Stomach (tissue), 4 donors: Measurements from ENCODE around the gene TMEM132D.

Experiments
- EP300 ChIP-seq: sonication (generic); formaldehyde crosslinking; IDR thresholded peaks from one replicate; pipeline ENCODE4 v1.6.1; 2017; ENCODE audit warnings: antibody characterized with exemption
- POLR2A ChIP-seq, 4 donors: fragments of 450-650 bp; IDR thresholded peaks; one replicate each; pipeline ENCODE4 v1.6.1; 2016; ENCODE audit warnings: antibody characterized with exemption in 4 of 4, control low read depth in 2 of 4, mild to moderate bottlenecking in 1 of 4, moderate library complexity in 1 of 4
- POLR2AphosphoS5 ChIP-seq, 3 donors: sonication (generic); formaldehyde crosslinking; IDR thresholded peaks; one replicate each; pipeline ENCODE4 v1.6.1; 2016; ENCODE audit warnings: antibody characterized with exemption in 3 of 3
- TF ChIP-seq, protein P1 (sequence below), 7 experiments: fragments of 450-650 bp in 4 of 7; fragments of 200-600 bp in 3 of 7; sonication (generic) in 3 of 7; IDR thresholded peaks; one replicate each; pipeline ENCODE4 v1.5.1; 2016 to 2019; ENCODE audit warnings: antibody characterized with exemption in 7 of 7, control low read depth in 2 of 7, mild to moderate bottlenecking in 1 of 7

DNA sequence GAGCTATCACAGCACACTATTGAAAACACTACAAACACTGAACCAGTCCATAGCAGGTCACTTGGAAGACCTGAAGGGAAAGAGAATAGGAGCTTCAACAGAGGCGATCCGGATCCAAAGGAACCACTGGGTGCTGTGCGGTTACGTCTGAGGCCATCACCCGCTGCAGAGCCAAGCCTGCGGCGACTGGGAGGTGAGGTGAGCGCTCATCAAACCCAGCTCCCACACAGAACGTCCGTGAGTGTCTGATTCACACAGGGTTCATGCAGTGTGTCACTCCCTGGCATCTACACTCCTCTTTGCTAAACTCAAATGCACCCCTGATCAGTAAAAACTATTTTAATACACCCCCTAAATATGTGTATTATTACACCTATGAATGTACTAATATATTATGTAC lies 64.1 kb downstream of the TMEM132D start:
- TF ChIP-seq, protein P1, sequence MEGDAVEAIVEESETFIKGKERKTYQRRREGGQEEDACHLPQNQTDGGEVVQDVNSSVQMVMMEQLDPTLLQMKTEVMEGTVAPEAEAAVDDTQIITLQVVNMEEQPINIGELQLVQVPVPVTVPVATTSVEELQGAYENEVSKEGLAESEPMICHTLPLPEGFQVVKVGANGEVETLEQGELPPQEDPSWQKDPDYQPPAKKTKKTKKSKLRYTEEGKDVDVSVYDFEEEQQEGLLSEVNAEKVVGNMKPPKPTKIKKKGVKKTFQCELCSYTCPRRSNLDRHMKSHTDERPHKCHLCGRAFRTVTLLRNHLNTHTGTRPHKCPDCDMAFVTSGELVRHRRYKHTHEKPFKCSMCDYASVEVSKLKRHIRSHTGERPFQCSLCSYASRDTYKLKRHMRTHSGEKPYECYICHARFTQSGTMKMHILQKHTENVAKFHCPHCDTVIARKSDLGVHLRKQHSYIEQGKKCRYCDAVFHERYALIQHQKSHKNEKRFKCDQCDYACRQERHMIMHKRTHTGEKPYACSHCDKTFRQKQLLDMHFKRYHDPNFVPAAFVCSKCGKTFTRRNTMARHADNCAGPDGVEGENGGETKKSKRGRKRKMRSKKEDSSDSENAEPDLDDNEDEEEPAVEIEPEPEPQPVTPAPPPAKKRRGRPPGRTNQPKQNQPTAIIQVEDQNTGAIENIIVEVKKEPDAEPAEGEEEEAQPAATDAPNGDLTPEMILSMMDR (IDR thresholded peaks at IDR 0.05): no peak
- TF ChIP-seq POLR2A (IDR thresholded peaks at IDR 0.05): no peak
- TF ChIP-seq EP300: no peak
- TF ChIP-seq POLR2AphosphoS5 (IDR thresholded peaks at IDR 0.05): no peak
